H1 (cell line): Measurements from ENCODE around the gene RAP2A. TPM values are rescaled to one million over a fixed set of nuclear protein-coding genes. Genes with fewer than 3 reads are reported as not detected.

ENCODE experiments used
- CTCF ChIA-PET: fragments of 300-600 bp; sonication (Branson Sonifier 250); formaldehyde crosslinking; loops from one replicate; lab custom pipeline; 2021; ENCODE audit not compliant: partially characterized antibody; lab: Charles Lee
- POLR2A ChIA-PET: fragments of 300-600 bp; sonication (Branson Sonifier 250); formaldehyde crosslinking; loops from one replicate; lab custom pipeline; 2021; ENCODE audit warnings: inconsistent platforms; ENCODE audit not compliant: partially characterized antibody; lab: Charles Lee
- DNase-seq, 2 experiments: peaks; one replicate each; pipeline versions ENCODE4 v3.0.0 to v3.0.0-alpha.2; 2010 to 2022; ENCODE audit warnings: low spot score in 2 of 2, low read depth in 1 of 2, mixed read lengths in 1 of 2
- FAIRE-seq: peaks from 2 replicates; lab custom pipeline; 2011; peaks lifted over from hg19 to GRCh38; lab: Jason Lieb, UNC
- H2AFZ ChIP-seq: 2 replicates; pipeline ENCODE4 v1.8.1; 2012; ENCODE audit warnings: low read length, inconsistent platforms
- H2AK5ac ChIP-seq: 2 replicates; pipeline ENCODE4 v1.6.1; 2013; ENCODE audit warnings: low read depth, low read length
- H2BK120ac ChIP-seq: replicated peaks from 2 replicates; pipeline ENCODE3; 2013; ENCODE audit warnings: low read depth, low read length, inconsistent platforms
- H2BK12ac ChIP-seq: 2 replicates; pipeline ENCODE4 v1.6.1; 2013; ENCODE audit warnings: low read depth, low read length
- H2BK15ac ChIP-seq: 2 replicates; pipeline ENCODE4 v1.6.1; 2013; ENCODE audit warnings: low read length
- H2BK20ac ChIP-seq: 2 replicates; pipeline ENCODE4 v1.6.1; 2013; ENCODE audit warnings: low read length
- H2BK5ac ChIP-seq: 2 replicates; pipeline ENCODE4 v1.6.1; 2013; ENCODE audit warnings: low read depth, low read length
- H3K14ac ChIP-seq: 2 replicates; pipeline ENCODE4 v1.6.1; 2013; ENCODE audit warnings: inconsistent platforms; ENCODE audit not compliant: insufficient read length
- H3K18ac ChIP-seq: 2 replicates; pipeline ENCODE4 v1.6.1; 2013; ENCODE audit warnings: low read length; ENCODE audit errors: extremely low read depth
- H3K23ac ChIP-seq: 2 replicates; pipeline ENCODE4 v1.6.1; 2013; ENCODE audit warnings: inconsistent platforms; ENCODE audit not compliant: insufficient read length
- H3K23me2 ChIP-seq: 2 replicates; pipeline ENCODE4 v1.6.1; 2013; ENCODE audit warnings: low read depth, low read length
- H3K27ac ChIP-seq: 2 replicates; pipeline ENCODE4 v1.6.1; 2011; ENCODE audit warnings: low read depth, low read length, inconsistent platforms
- H3K27me3 ChIP-seq, 4 experiments: replicated peaks in 1 of 4; 1 replicate in 1 of 4; 2 replicates in 3 of 4; pipeline versions ENCODE4 v1.6.1 to v1.8.1; 2011 to 2013; ENCODE audit warnings: low read length in 3 of 4, mild to moderate bottlenecking in 3 of 4, inconsistent platforms in 2 of 4, mixed read lengths in 2 of 4, moderate library complexity in 1 of 4; ENCODE audit not compliant: control insufficient read depth in 3 of 4, insufficient read depth in 3 of 4; ENCODE audit errors: extremely low read depth in 1 of 4
- H3K36me3 ChIP-seq, 4 experiments: 2 replicates each; pipeline versions ENCODE4 v1.6.1 to v1.8.1; 2011 to 2013; ENCODE audit warnings: mild to moderate bottlenecking in 4 of 4, low read length in 3 of 4, moderate library complexity in 2 of 4, control low read depth in 1 of 4, inconsistent platforms in 1 of 4; ENCODE audit not compliant: insufficient read depth in 4 of 4, control insufficient read depth in 2 of 4
- H3K4ac ChIP-seq: replicated peaks from 2 replicates; pipeline ENCODE3; 2013; ENCODE audit warnings: low read length, low read depth, mixed read lengths, inconsistent platforms; ENCODE audit not compliant: insufficient read length
- H3K4me1 ChIP-seq, 4 experiments: replicated peaks in 1 of 4; 1 replicate in 1 of 4; 2 replicates in 3 of 4; pipeline versions ENCODE4 v1.6.1 to v1.8.1; 2011 to 2013; ENCODE audit warnings: low read length in 3 of 4, inconsistent platforms in 2 of 4, mixed read lengths in 1 of 4; ENCODE audit not compliant: insufficient read depth in 4 of 4, control insufficient read depth in 3 of 4
- H3K4me2 ChIP-seq, 2 experiments: 2 replicates each; pipeline versions ENCODE4 v1.6.1 to v1.8.1; 2011 to 2013; ENCODE audit warnings: low read depth in 2 of 2, low read length in 2 of 2, control low read depth in 1 of 2, inconsistent platforms in 1 of 2, mild to moderate bottlenecking in 1 of 2; ENCODE audit not compliant: insufficient read depth in 1 of 2
- H3K4me3 ChIP-seq, 4 experiments: fragments of 200-600, 300-600 bp in 1 of 4; sonication (generic), shearing (Covaris generic), sonication (Bioruptor Twin) in 1 of 4; 2 replicates each; pipeline versions ENCODE4 v1.5.1 to v1.8.1; 2011 to 2016; ENCODE audit warnings: low read length in 4 of 4, low read depth in 3 of 4, control low read depth in 2 of 4, inconsistent platforms in 2 of 4, mild to moderate bottlenecking in 2 of 4, mixed read lengths in 1 of 4, moderate library complexity in 1 of 4; ENCODE audit not compliant: insufficient read depth in 2 of 4; ENCODE audit errors: extremely low read depth in 1 of 4
- H3K56ac ChIP-seq: replicated peaks from 2 replicates; pipeline ENCODE3; 2013; ENCODE audit warnings: low read depth, mild to moderate bottlenecking, mixed read lengths, low read length, inconsistent platforms; ENCODE audit not compliant: insufficient read length
- H3K79me1 ChIP-seq: 2 replicates; pipeline ENCODE4 v1.6.1; 2013; ENCODE audit warnings: low read depth, low read length, control low read depth
- H3K79me2 ChIP-seq, 2 experiments: 2 replicates each; pipeline versions ENCODE4 v1.6.1 to v1.8.1; 2012 to 2013; ENCODE audit warnings: low read length in 2 of 2, mild to moderate bottlenecking in 2 of 2, inconsistent platforms in 1 of 2; ENCODE audit not compliant: insufficient read depth in 2 of 2, control insufficient read depth in 1 of 2
- H3K9ac ChIP-seq, 4 experiments: replicated peaks in 1 of 4; 1 replicate in 1 of 4; 2 replicates in 3 of 4; pipeline versions ENCODE4 v1.6.1 to v1.8.1; 2011 to 2013; ENCODE audit warnings: low read depth in 3 of 4, low read length in 3 of 4, control low read depth in 2 of 4, mild to moderate bottlenecking in 2 of 4, moderate library complexity in 2 of 4, inconsistent platforms in 1 of 4; ENCODE audit errors: extremely low read depth in 1 of 4
- H3K9me3 ChIP-seq, 2 experiments: 2 replicates each; pipeline versions ENCODE4 v1.6.1 to v1.8.1; 2012 to 2013; ENCODE audit warnings: mild to moderate bottlenecking in 2 of 2, moderate library complexity in 2 of 2, control low read depth in 1 of 2, inconsistent platforms in 1 of 2, low read depth in 1 of 2, low read length in 1 of 2, mixed read lengths in 1 of 2; ENCODE audit not compliant: insufficient read depth in 2 of 2
- H4K20me1 ChIP-seq, 2 experiments: replicated peaks in 1 of 2; 2 replicates each; pipeline versions ENCODE3 to v1.8.1; 2011 to 2013; ENCODE audit warnings: inconsistent platforms in 2 of 2, low read length in 2 of 2, mild to moderate bottlenecking in 1 of 2; ENCODE audit not compliant: insufficient read depth in 2 of 2, control insufficient read depth in 1 of 2
- H4K5ac ChIP-seq: 2 replicates; pipeline ENCODE4 v1.6.1; 2013; ENCODE audit warnings: low read length, low read depth, mixed read lengths, inconsistent platforms; ENCODE audit not compliant: insufficient read length
- H4K8ac ChIP-seq: 2 replicates; pipeline ENCODE4 v1.8.0; 2013; ENCODE audit warnings: mild to moderate bottlenecking, moderate library complexity, low read length, inconsistent platforms; ENCODE audit not compliant: insufficient read depth; ENCODE audit errors: extremely low read depth
- H4K91ac ChIP-seq: replicated peaks from 2 replicates; pipeline ENCODE3; 2013; ENCODE audit warnings: low read length, mixed read lengths, inconsistent platforms; ENCODE audit not compliant: insufficient read length
- WGBS, 2 experiments: shearing (Covaris generic) in 1 of 2; methylation state at CpG; one replicate each; pipeline versions ENCODE4 v1.1.6 to v1.1.7; 2013 to 2015; ENCODE audit warnings: low lambda C conversion rate in 2 of 2, mixed read lengths in 2 of 2, inconsistent platforms in 1 of 2, low coverage in 1 of 2, missing lambda C conversion rate in 1 of 2; ENCODE audit not compliant: insufficient replicate concordance in 2 of 2, insufficient coverage in 1 of 2, insufficient read length in 1 of 2; ENCODE audit errors: extremely low coverage in 1 of 2, missing lambda C conversion rate in 1 of 2; 5-methylcytosine and 5-hydroxymethylcytosine counted together
- polyA plus RNA-seq, 7 experiments: library from polyadenylated mRNA; depleted of rRNA in 3 of 7; stranded (reverse) in 5 of 7; unstranded in 2 of 7; fragments of >200 nt in 5 of 7; fragments of 200-250 nt in 2 of 7; gene quantifications; 1 replicate in 5 of 7; 2 replicates in 1 of 7; 4 replicates in 1 of 7; pipeline versions ENCODE4 v1.2.1 to v1.2.3, GENCODE V29; 2011 to 2013; ENCODE audit warnings: missing spikeins in 2 of 7, mixed read lengths in 2 of 7
- total RNA-seq: library from RNA; stranded (reverse); fragmentation: NEBNext Ultra II Directional; extraction: Animal tissue kit (Norgen Biotek cat#: 25700); gene quantifications from 2 replicates; pipeline ENCODE4 v1.2.1, GENCODE V29; 2021

The RAP2A gene
- total and polyA plus RNA-seq, 2 of the 8 experiments (the other 6 are each of a cell fraction or from before 2014, with no cell fraction given), result 8.4 to 43.4 TPM

DNA sequence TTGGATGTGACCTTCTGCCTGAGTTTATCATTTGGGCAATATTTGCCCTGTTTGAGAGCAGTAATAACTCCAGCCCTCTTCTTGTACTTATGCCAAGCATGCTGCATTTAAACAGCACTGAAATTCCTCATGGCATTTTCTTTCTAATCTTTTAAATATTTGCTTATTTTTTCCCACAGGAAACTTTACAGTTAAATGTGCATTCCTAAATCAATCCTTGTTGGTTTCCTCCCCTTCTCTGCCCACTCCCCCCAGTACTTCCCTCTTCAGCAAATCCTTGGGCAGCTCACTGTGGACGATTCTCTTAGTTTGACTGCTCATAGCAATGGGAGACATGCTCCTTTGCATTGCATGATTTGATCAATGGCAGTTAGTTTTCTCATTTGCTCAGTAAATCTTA lies 68.7 kb downstream of the RAP2A start:
- H4K8ac ChIP-seq, result no peak overlapping the region

More for the DNA sequence above, 68.7 kb downstream of the RAP2A start:
- 71% methylated on average over 1 of the region's 1 CpG; no CpG with 5 or more reads in 1 of the 2 experiments for WGBS, 2 experiments
- no peak overlapping the region for H3K4me2 ChIP-seq
- no peak overlapping the region for H3K18ac ChIP-seq
- H3K9me3 ChIP-seq, result no peaks in the 10 kb centered on the region; a peak in 1 of 4 replicates
- H3K36me3 ChIP-seq, result no peaks in the 10 kb centered on the region
- no peak overlapping the region for H3K56ac ChIP-seq
- H2BK15ac ChIP-seq, result no peak overlapping the region
- FAIRE-seq (no peak), DNase-seq (no peak)
- H3K14ac ChIP-seq, result no peak overlapping the region
- H2BK12ac ChIP-seq, result no peak overlapping the region
- H3K9ac ChIP-seq, result no peak overlapping the region
- H3K4ac ChIP-seq, result no peak overlapping the region
- no peak overlapping the region for H4K91ac ChIP-seq
- H3K79me2 ChIP-seq, result no peaks in the 10 kb centered on the region
- no peak overlapping the region for H4K5ac ChIP-seq
- no peaks in the 10 kb centered on the region for H3K79me1 ChIP-seq
- H3K23ac ChIP-seq, result no peak overlapping the region
- H4K20me1 ChIP-seq, result no peaks in the 10 kb centered on the region
- no peaks in the 10 kb centered on the region for H3K23me2 ChIP-seq
- no peak overlapping the region for H3K4me3 ChIP-seq
- CTCF ChIA-PET, result interaction anchor here (0.6 kb wide), 2 partner anchors 55 to 1257 kb away, joined by 3 to 6 read pairs; no protein-coding TSS in a partner anchor
- no peak overlapping the region for H2BK20ac ChIP-seq
- POLR2A ChIA-PET, result no interaction called here
- 0 out of 7 replicates have a peak, but pooled peaks cover 0 to 2% (median 0%) of the 10 kb centered on the region in 4 experiments for H3K4me1 ChIP-seq
- H3K27me3 ChIP-seq, result no peaks in the 10 kb centered on the region
- H2BK120ac ChIP-seq, result no peak overlapping the region
- no peak overlapping the region for H2AK5ac ChIP-seq
- 0 out of 2 replicates have a peak overlapping the region, but pooled peaks have one; percentile 59 for H2AFZ ChIP-seq
- no peak overlapping the region for H2BK5ac ChIP-seq
- no peak overlapping the region for H3K27ac ChIP-seq
